CD4-positive, alpha-beta T cell (primary cell): Measurements from ENCODE around the gene FHOD1. TPM values are rescaled to one million over a fixed set of nuclear protein-coding genes. Genes with fewer than 3 reads are reported as not detected.

Experiments used
- ATAC-seq: fragments of 200-7000 bp; cut with Tn5 transposase; one replicate; pipeline ENCODE4 v1.10.0; 2022; ENCODE audit warnings: mild to moderate bottlenecking; ENCODE audit not compliant: poor library complexity
- CTCF ChIA-PET: fragments of 350-600 bp; sonication (Branson Sonifier 250); formaldehyde crosslinking; loops from one replicate; lab custom pipeline; 2021; ENCODE audit warnings: antibody characterized with exemption, inconsistent platforms; lab: Charles Lee
- POLR2A ChIA-PET: fragments of 350-600 bp; sonication (Branson Sonifier 250); formaldehyde crosslinking; loops from one replicate; lab custom pipeline; 2021; ENCODE audit warnings: antibody characterized with exemption, inconsistent platforms; lab: Charles Lee
- DNase-seq, 14 experiments: peaks; one replicate each; pipeline ENCODE4 v3.0.0-alpha.2; 2013 to 2020; ENCODE audit warnings: mixed read lengths in 2 of 14
- H3K27ac ChIP-seq, 2 donors: one replicate each; pipeline versions ENCODE4 v1.5.1 to v1.7.0; 2013; ENCODE audit warnings: low read length in 2 of 2, low read depth in 1 of 2, mild to moderate bottlenecking in 1 of 2
- H3K27me3 ChIP-seq, 2 experiments: 1 replicate in 1 of 2; 2 replicates in 1 of 2; pipeline versions ENCODE4 v1.6.1 to v1.7.0; 2013; ENCODE audit warnings: low read length in 2 of 2, control low read depth in 1 of 2, mild to moderate bottlenecking in 1 of 2, moderate library complexity in 1 of 2; ENCODE audit not compliant: insufficient read depth in 2 of 2, control insufficient read depth in 1 of 2
- H3K36me3 ChIP-seq: one replicate; pipeline ENCODE4 v1.6.1; 2013; ENCODE audit warnings: low read length, control low read depth; ENCODE audit not compliant: insufficient read depth
- H3K4me1 ChIP-seq: one replicate; pipeline ENCODE4 v1.6.1; 2013; ENCODE audit warnings: low read length, control low read depth; ENCODE audit not compliant: insufficient read depth
- H3K4me3 ChIP-seq: one replicate; pipeline ENCODE4 v1.5.1; 2013; ENCODE audit warnings: mild to moderate bottlenecking, low read length, moderate library complexity
- H3K9me3 ChIP-seq, 2 experiments: 1 replicate in 1 of 2; 2 replicates in 1 of 2; pipeline versions ENCODE4 v1.6.1 to v1.7.0; 2013; ENCODE audit warnings: low read length in 2 of 2, mild to moderate bottlenecking in 2 of 2, control low read depth in 1 of 2, moderate library complexity in 1 of 2; ENCODE audit not compliant: control insufficient read depth in 1 of 2, insufficient read depth in 1 of 2
- H3K27ac Mint-ChIP-seq: one replicate; pipeline ENCODE4 v1.8.0; 2020; ENCODE audit warnings: mixed read lengths
- H3K27me3 Mint-ChIP-seq: one replicate; pipeline ENCODE4 v1.8.0; 2021; ENCODE audit warnings: mixed read lengths
- H3K36me3 Mint-ChIP-seq: one replicate; pipeline ENCODE4 v1.8.0; 2021; ENCODE audit warnings: low read depth, mixed read lengths
- H3K4me1 Mint-ChIP-seq: one replicate; pipeline ENCODE4 v1.8.0; 2021; ENCODE audit warnings: low read depth, mixed read lengths
- H3K4me3 Mint-ChIP-seq: one replicate; pipeline ENCODE4 v1.8.0; 2020; ENCODE audit warnings: mild to moderate bottlenecking, mixed read lengths
- H3K9me3 Mint-ChIP-seq: one replicate; pipeline ENCODE4 v1.8.0; 2020; ENCODE audit warnings: mixed read lengths
- intact Hi-C, 2 experiments: fragments of 100-400 bp; cut with DNase I in 1 of 2; cut with micrococcal nuclease in 1 of 2; formaldehyde crosslinking; loops; one replicate each; pipeline versions ENCODE4 v1.15.1 to v1.9.0; 2023 to 2025; cut with DNase I, micrococcal nuclease
- total RNA-seq, 174 experiments: library from RNA in 2 of 174; stranded (reverse) in 2 of 174; gene quantifications; one replicate each; pipeline ENCODE4 v1.2.3 and lab custom pipeline; 2021 to 2026
- TF ChIP-seq, protein P1 (sequence below): fragments of 200-600 bp; IDR thresholded peaks from one replicate; pipeline ENCODE4 v1.8.0; 2022; ENCODE audit warnings: antibody characterized with exemption, mild to moderate bottlenecking

The FHOD1 gene
- total RNA-seq, 2 experiments from 2014 or later: 21.1 to 26.0 TPM

GRCh38 chr16:67241008-67241900 lies 6.0 kb downstream of the FHOD1 start:
- Histone ChIP-seq H3K4me3 (no peak overlapping the region), H3K36me3 (peaks cover 34% of the 10 kb centered on the region), H3K9me3 (no peaks in the 10 kb centered on the region), H3K27me3 (no peaks in the 10 kb centered on the region), H3K4me1 (peaks cover 55% of the 10 kb centered on the region), H3K27ac (no peak overlapping the region)
- TF ChIP-seq, protein P1, sequence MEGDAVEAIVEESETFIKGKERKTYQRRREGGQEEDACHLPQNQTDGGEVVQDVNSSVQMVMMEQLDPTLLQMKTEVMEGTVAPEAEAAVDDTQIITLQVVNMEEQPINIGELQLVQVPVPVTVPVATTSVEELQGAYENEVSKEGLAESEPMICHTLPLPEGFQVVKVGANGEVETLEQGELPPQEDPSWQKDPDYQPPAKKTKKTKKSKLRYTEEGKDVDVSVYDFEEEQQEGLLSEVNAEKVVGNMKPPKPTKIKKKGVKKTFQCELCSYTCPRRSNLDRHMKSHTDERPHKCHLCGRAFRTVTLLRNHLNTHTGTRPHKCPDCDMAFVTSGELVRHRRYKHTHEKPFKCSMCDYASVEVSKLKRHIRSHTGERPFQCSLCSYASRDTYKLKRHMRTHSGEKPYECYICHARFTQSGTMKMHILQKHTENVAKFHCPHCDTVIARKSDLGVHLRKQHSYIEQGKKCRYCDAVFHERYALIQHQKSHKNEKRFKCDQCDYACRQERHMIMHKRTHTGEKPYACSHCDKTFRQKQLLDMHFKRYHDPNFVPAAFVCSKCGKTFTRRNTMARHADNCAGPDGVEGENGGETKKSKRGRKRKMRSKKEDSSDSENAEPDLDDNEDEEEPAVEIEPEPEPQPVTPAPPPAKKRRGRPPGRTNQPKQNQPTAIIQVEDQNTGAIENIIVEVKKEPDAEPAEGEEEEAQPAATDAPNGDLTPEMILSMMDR: no peak
- Mint-ChIP-seq H3K27ac (peak overlapping the region; percentile 46), H3K4me3 (no peak overlapping the region), H3K27me3 (no peaks in the 10 kb centered on the region), H3K4me1 (peaks cover 19% of the 10 kb centered on the region), H3K36me3 (peaks cover 31% of the 10 kb centered on the region), H3K9me3 (no peaks in the 10 kb centered on the region)
- CTCF ChIA-PET: no interaction called here
- no peak for ATAC-seq
- POLR2A ChIA-PET: no interaction called here
- peak in 1 of 14 experiments; percentile 23 for DNase-seq
- intact Hi-C loops: loop anchor here (10.0 kb wide), 2 partner anchors 564 to 844 kb away; partner anchors contain the start of genes NFATC3 (in 1 of the 2), RANBP10 (in 1 of the 2) and TSNAXIP1 (in 1 of the 2)

- H3K27me3 Mint-ChIP-seq: no peaks in the 10 kb centered on the region
- intact Hi-C loops: loop anchor here (10.0 kb wide), 2 partner anchors 564 to 844 kb away; partner anchors contain the start of genes NFATC3 (in 1 of the 2), RANBP10 (in 1 of the 2) and TSNAXIP1 (in 1 of the 2)
- Histone ChIP-seq H3K4me1 (peaks cover 55% of the 10 kb centered on the region), H3K4me3 (no peak overlapping the region), H3K27ac (peak overlapping the region in 1 of 2 donors; percentile 1), H3K36me3 (peaks cover 41% of the 10 kb centered on the region), H3K9me3 (no peaks in the 10 kb centered on the region), H3K27me3 (no peaks in the 10 kb centered on the region)
- no peaks in the 10 kb centered on the region for H3K9me3 Mint-ChIP-seq
- TF ChIP-seq, protein P1: no peak
- ATAC-seq: no peak
- peak in 1 of 14 experiments; percentile 6 for DNase-seq
- H3K4me3 Mint-ChIP-seq: no peak overlapping the region
- ChIA-PET POLR2A (no interaction called here), CTCF (no interaction called here)
- H3K4me1 Mint-ChIP-seq: peaks cover 24% of the 10 kb centered on the region
- H3K27ac Mint-ChIP-seq: no peak overlapping the region
- peaks cover 36% of the 10 kb centered on the region for H3K36me3 Mint-ChIP-seq
These were observed 6.8 kb downstream of the FHOD1 start for GRCh38 chr16:67240506-67240905.

DNA sequence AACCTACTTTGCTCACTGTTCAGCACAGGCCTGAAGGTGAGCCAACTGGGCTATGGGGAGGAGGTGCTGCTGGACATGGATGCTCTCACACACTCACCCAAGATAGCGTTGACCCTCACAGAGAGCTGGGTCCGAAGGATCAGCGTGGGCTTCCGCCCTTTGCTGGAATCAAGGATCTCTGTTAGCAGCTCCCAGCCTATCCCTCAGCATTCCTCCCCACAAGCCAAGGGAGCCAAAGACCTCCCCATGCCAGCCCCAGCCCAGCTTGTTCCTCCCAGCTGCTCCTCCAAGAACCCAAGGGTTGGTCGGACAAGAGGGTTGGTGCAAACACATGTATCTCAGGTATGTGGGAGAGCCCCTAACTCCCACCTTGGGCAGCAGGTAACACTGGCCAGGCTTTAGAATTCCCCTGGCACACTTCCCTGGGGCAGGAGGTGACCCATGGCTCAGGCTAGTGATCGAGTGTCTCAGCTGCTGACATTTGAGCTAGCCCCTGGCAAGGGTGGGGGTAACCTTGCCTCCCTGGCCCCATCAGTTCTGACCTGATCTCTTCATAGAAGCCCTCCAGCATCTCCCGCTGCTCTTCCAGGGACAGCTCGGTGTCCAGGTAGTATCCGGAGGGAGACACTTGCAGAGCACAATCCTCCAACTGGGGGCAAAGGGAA lies 8.3 kb downstream of the FHOD1 start:
- Histone ChIP-seq H3K4me3 (no peak overlapping the region), H3K4me1 (peaks cover 46% of the 10 kb centered on the region), H3K27me3 (no peaks in the 10 kb centered on the region), H3K27ac (no peak overlapping the region), H3K36me3 (peaks cover 49% of the 10 kb centered on the region), H3K9me3 (no peaks in the 10 kb centered on the region)
- DNase-seq (no peak), ATAC-seq (no peak)
- intact Hi-C loops: no loop called here
- Mint-ChIP-seq H3K9me3 (no peaks in the 10 kb centered on the region), H3K27me3 (no peaks in the 10 kb centered on the region), H3K4me1 (peaks cover 8% of the 10 kb centered on the region), H3K36me3 (peaks cover 44% of the 10 kb centered on the region), H3K4me3 (no peak overlapping the region), H3K27ac (peak overlapping the region; percentile 8)
- ChIA-PET POLR2A (interaction anchor here (0.8 to 2.2 kb wide), 3 partner anchors 8 to 11 kb away, joined by 3 to 8 read pairs (median 4); partner anchors contain the start of genes FHOD1 and TMEM208), CTCF (no interaction called here)
- TF ChIP-seq, protein P1: no peak
